22Rv1 (cell line): ENCODE measurements around the gene MRTFB.

Experiments
- CTCF ChIP-seq: fragments of 450-650 bp; IDR thresholded peaks from 2 replicates; pipeline ENCODE4 v1.5.1; 2017; ENCODE audit warnings: mild to moderate bottlenecking
- ZFX ChIP-seq: fragments of 450-650 bp; IDR thresholded peaks from 2 replicates; pipeline ENCODE4 v1.6.1; 2017; ENCODE audit warnings: antibody characterized with exemption, borderline replicate concordance

- no peak for TF ChIP-seq CTCF
- TF ChIP-seq ZFX, result no peak
These were observed 235.5 kb downstream of the MRTFB start for GRCh38 chr16:14306485-14307058.
